Measurements from ENCODE around the gene OAF. TPM values are rescaled to one million over a fixed set of nuclear protein-coding genes. Genes with fewer than 3 reads are reported as not detected.

OAF gene
- total and polyA plus RNA-seq, 4 donors: 15.0 to 151 (median 82.0) TPM

GRCh38 chr11:120180551-120181232, 30.1 kb upstream of the OAF start:
- no peak overlapping the region for H3K4me3 ChIP-seq (ENCODE audit: low read depth in 1 of 3, low read length in 3 of 3)
- TF ChIP-seq REST (IDR thresholded peaks at IDR 0.05) (no peak), TAF1 (conservative IDR thresholded peaks at IDR 0.05) (no peak), ZBTB33 (IDR thresholded peaks at IDR 0.05) (no peak), GABPA (IDR thresholded peaks at IDR 0.05 in 1 of 2, conservative IDR thresholded peaks at IDR 0.05 in 1 of 2) (no peak), CTCF (IDR thresholded peaks at IDR 0.05; ENCODE audit: low read depth, low read length, missing input control) (no peak), YY1 (IDR thresholded peaks at IDR 0.05) (no peak), HNF4A (conservative IDR thresholded peaks at IDR 0.05) (no peak), RXRA (IDR thresholded peaks at IDR 0.05) (no peak), NR2F2 (IDR thresholded peaks at IDR 0.05) (no peak), MAX (IDR thresholded peaks at IDR 0.05) (no peak)
- peaks cover 0 to 2% (median 0%) of the 10 kb centered on the region in 4 donors for H3K36me3 ChIP-seq (ENCODE audit: control insufficient read depth in 4 of 4, insufficient read depth in 3 of 4, low read depth in 1 of 4, low read length in 3 of 4)
- 76% methylated on average over 11 of the region's 11 CpGs for WGBS
- H3K4me1 ChIP-seq (ENCODE audit: control insufficient read depth in 4 of 4, insufficient read depth in 4 of 4, low read length in 3 of 4): peaks cover 0 to 46% (median 37%) of the 10 kb centered on the region in 4 donors
- no peaks in the 10 kb centered on the region for H3K9me3 ChIP-seq (ENCODE audit: control insufficient read depth in 4 of 4, low read length in 3 of 4)
- H3K27ac ChIP-seq (ENCODE audit: low read depth in 1 of 2, low read length in 2 of 2): no peak overlapping the region
- no peaks in the 10 kb centered on the region for H3K27me3 ChIP-seq (ENCODE audit: control insufficient read depth in 4 of 4, insufficient read depth in 4 of 4, low read length in 3 of 4)
- peak; percentile 26 for DNase-seq (ENCODE audit: low spot score)
- no peak overlapping the region for H3K9ac ChIP-seq (ENCODE audit: low read depth in 1 of 2, low read length in 2 of 2)

- H3K36me3 ChIP-seq (ENCODE audit: control insufficient read depth in 4 of 4, insufficient read depth in 3 of 4, low read depth in 1 of 4, low read length in 3 of 4): no peaks in the 10 kb centered on the region
- 93% methylated on average over 10 of the region's 10 CpGs for WGBS
- no peak for TF ChIP-seq ZBTB33 (IDR thresholded peaks at IDR 0.05)
- no peak for TF ChIP-seq REST (IDR thresholded peaks at IDR 0.05)
- TF ChIP-seq YY1 (IDR thresholded peaks at IDR 0.05): no peak
- TF ChIP-seq JUND (IDR thresholded peaks at IDR 0.05): no peak
- TF ChIP-seq HNF4A (conservative IDR thresholded peaks at IDR 0.05): no peak
- no peak for TF ChIP-seq RAD21 (IDR thresholded peaks at IDR 0.05)
- no peak for TF ChIP-seq RXRA (IDR thresholded peaks at IDR 0.05)
- TF ChIP-seq CTCF (IDR thresholded peaks at IDR 0.05; ENCODE audit: low read depth, low read length, missing input control): no peak
Measured at GRCh38 chr11:120181376-120181975, 29.4 kb upstream of the OAF start.

More at GRCh38 chr11:120181376-120181975, 29.4 kb upstream of the OAF start:
- Histone ChIP-seq H3K27me3 (ENCODE audit: control insufficient read depth in 4 of 4, insufficient read depth in 4 of 4, low read length in 3 of 4) (no peaks in the 10 kb centered on the region), H3K9ac (ENCODE audit: low read depth in 1 of 2, low read length in 2 of 2) (no peak overlapping the region), H3K4me3 (ENCODE audit: low read depth in 1 of 3, low read length in 3 of 3) (no peak overlapping the region), H3K4me1 (ENCODE audit: control insufficient read depth in 4 of 4, insufficient read depth in 4 of 4, low read length in 3 of 4) (peaks cover 6 to 54% (median 45%) of the 10 kb centered on the region in 4 donors), H3K27ac (ENCODE audit: low read depth in 1 of 2, low read length in 2 of 2) (no peak overlapping the region), H3K9me3 (ENCODE audit: control insufficient read depth in 4 of 4, low read length in 3 of 4) (no peaks in the 10 kb centered on the region)
- no peak for DNase-seq (ENCODE audit: low spot score)
